ENCODE measurements around the gene SSBP3.
"Not testable (repeated sequence)": the region's sequence is repeated elsewhere in the genome, so short reads cannot be mapped to it uniquely, and the experiment has no call there.

SSBP3 gene

DNA sequence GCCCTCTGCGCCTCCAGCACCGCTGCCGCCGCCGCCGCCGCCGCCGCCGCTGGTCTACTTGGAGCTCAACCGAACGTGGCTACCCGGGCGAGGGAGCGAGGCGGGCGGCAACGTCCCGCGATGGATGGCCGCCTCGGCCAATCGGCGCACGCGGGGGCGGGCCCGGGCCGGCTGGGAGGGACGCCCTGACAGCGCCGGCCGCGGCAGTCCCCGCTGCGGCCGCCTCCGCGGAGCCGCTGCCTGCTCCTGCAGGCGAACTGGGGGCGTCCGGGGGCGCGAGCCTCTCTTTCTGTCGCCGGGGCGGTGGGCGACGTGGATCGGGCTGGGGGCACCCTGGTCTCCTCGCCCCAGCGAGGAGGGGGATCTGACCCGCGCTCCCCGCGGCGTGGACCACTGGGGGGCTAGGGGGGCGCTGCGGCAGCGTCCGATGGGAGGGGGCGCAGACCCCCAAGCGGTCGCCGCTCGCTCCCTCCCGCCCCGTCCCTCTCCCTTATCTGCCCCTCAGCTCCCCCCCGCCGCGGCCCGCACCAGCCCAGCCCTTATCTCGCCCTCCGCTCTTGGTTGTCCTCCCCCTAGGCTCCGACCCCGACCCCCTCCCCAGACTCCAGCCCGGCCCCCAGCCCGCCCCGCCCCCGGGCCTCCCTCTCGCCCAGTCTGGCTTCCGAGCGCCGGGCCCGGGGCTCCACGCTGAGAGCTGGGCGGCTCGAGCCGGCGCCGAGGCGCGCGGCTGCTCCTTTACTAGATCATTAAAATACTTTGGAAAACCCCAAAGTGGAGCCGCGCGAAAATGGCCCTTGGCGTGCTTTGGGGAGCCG lies at the start of gene SSBP3:
TSS of gene SSBP3 (minus strand) at position 56 of the 815 bp plus-strand sequence.
- Histone ChIP-seq H3K36me3 (ENCODE audit: insufficient read depth, low read length) (no peaks in the 10 kb centered on the region; the same call in 1 of the 2 replicates), H3K4me3 (ENCODE audit: low read depth, low read length) (peak within 1 kb of the TSS; percentile 93), H3K4me1 (ENCODE audit: control insufficient read depth, insufficient read depth, low read length, unreplicated experiment) (peaks cover 33% of the 10 kb centered on the region), H2AFZ (ENCODE audit: low read length, unreplicated experiment) (peak within 1 kb of the TSS; percentile 97), H3K27me3 (ENCODE audit: insufficient read depth, low read length) (no peaks in the 10 kb centered on the region), H3K79me2 (ENCODE audit: control insufficient read depth, insufficient read depth, low read length, unreplicated experiment) (no peaks in the 10 kb centered on the region), H3K27ac (ENCODE audit: low read depth, low read length) (peak within 1 kb of the TSS; percentile 56)

GRCh38 chr1:54453509-54453908 lies 47.3 kb upstream of the SSBP3 start:
- Histone ChIP-seq H3K27ac (ENCODE audit: low read depth, low read length) (no peak overlapping the region), H3K4me1 (ENCODE audit: control insufficient read depth, insufficient read depth, low read length, unreplicated experiment) (no peaks in the 10 kb centered on the region), H2AFZ (ENCODE audit: low read length, unreplicated experiment) (no peak overlapping the region), H3K36me3 (ENCODE audit: insufficient read depth, low read length) (no peaks in the 10 kb centered on the region), H3K4me3 (ENCODE audit: low read depth, low read length) (no peak overlapping the region), H3K27me3 (ENCODE audit: insufficient read depth, low read length) (no peaks in the 10 kb centered on the region), H3K79me2 (ENCODE audit: control insufficient read depth, insufficient read depth, low read length, unreplicated experiment) (no peaks in the 10 kb centered on the region)

- Histone ChIP-seq H3K4me3 (ENCODE audit: low read depth, low read length) (no peak overlapping the region), H2AFZ (ENCODE audit: low read length, unreplicated experiment) (no peak overlapping the region), H3K4me1 (ENCODE audit: control insufficient read depth, insufficient read depth, low read length, unreplicated experiment) (no peaks in the 10 kb centered on the region), H3K27ac (ENCODE audit: low read depth, low read length) (no peak overlapping the region), H3K27me3 (ENCODE audit: insufficient read depth, low read length) (no peaks in the 10 kb centered on the region), H3K79me2 (ENCODE audit: control insufficient read depth, insufficient read depth, low read length, unreplicated experiment) (no peaks in the 10 kb centered on the region), H3K36me3 (ENCODE audit: insufficient read depth, low read length) (no peaks in the 10 kb centered on the region)
Measured at GRCh38 chr1:54453022-54453421, 46.8 kb upstream of the SSBP3 start.

GRCh38 chr1:54449431-54449830 lies 43.2 kb upstream of the SSBP3 start:
- H3K27ac ChIP-seq (ENCODE audit: low read depth, low read length); H3K79me2 ChIP-seq (ENCODE audit: control insufficient read depth, insufficient read depth, low read length, unreplicated experiment); H2AFZ ChIP-seq (ENCODE audit: low read length, unreplicated experiment); H3K27me3 ChIP-seq (ENCODE audit: insufficient read depth, low read length); H3K4me1 ChIP-seq (ENCODE audit: control insufficient read depth, insufficient read depth, low read length, unreplicated experiment); H3K4me3 ChIP-seq (ENCODE audit: low read depth, low read length); H3K36me3 ChIP-seq (ENCODE audit: insufficient read depth, low read length): not testable (repeated sequence)

- H3K4me3 ChIP-seq (ENCODE audit: low read depth, low read length); H3K27ac ChIP-seq (ENCODE audit: low read depth, low read length); H3K4me1 ChIP-seq (ENCODE audit: control insufficient read depth, insufficient read depth, low read length, unreplicated experiment); H3K79me2 ChIP-seq (ENCODE audit: control insufficient read depth, insufficient read depth, low read length, unreplicated experiment); H3K36me3 ChIP-seq (ENCODE audit: insufficient read depth, low read length); H2AFZ ChIP-seq (ENCODE audit: low read length, unreplicated experiment); H3K27me3 ChIP-seq (ENCODE audit: insufficient read depth, low read length): not testable (repeated sequence)
Measured at GRCh38 chr1:54448801-54449200, 42.6 kb upstream of the SSBP3 start.

DNA sequence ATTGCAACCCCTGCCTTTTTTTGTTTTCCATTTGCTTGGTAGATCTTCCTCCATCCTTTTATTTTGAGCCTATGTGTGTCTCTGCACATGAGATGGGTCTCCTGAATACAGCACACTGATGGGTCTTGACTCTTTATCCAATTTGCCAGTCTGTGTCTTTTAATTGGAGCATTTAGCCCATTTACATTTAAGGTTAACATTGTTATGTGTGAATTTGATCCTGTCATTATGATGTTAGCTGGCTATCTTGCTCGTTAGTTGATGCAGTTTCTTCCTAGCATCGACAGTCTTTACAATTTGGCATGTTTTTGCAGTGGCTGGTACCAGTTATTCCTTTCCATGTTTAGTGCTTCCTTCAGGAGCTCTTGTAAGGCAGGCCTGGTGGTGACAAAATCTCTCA lies 40.9 kb upstream of the SSBP3 start:
- H3K27ac ChIP-seq (ENCODE audit: low read depth, low read length); H3K79me2 ChIP-seq (ENCODE audit: control insufficient read depth, insufficient read depth, low read length, unreplicated experiment): not testable (repeated sequence)

GRCh38 chr1:54442185-54442584 lies 36.0 kb upstream of the SSBP3 start:
- H3K36me3 ChIP-seq (ENCODE audit: insufficient read depth, low read length): no peaks in the 10 kb centered on the region
- no peak overlapping the region for H2AFZ ChIP-seq (ENCODE audit: low read length, unreplicated experiment)
- H3K27me3 ChIP-seq (ENCODE audit: insufficient read depth, low read length): no peaks in the 10 kb centered on the region
- no peaks in the 10 kb centered on the region for H3K4me1 ChIP-seq (ENCODE audit: control insufficient read depth, insufficient read depth, low read length, unreplicated experiment)
- no peaks in the 10 kb centered on the region for H3K79me2 ChIP-seq (ENCODE audit: control insufficient read depth, insufficient read depth, low read length, unreplicated experiment)
- no peak overlapping the region for H3K4me3 ChIP-seq (ENCODE audit: low read depth, low read length)
- H3K27ac ChIP-seq (ENCODE audit: low read depth, low read length): no peak overlapping the region

More for the DNA sequence above, 40.9 kb upstream of the SSBP3 start:
- H2AFZ ChIP-seq (ENCODE audit: low read length, unreplicated experiment); H3K27me3 ChIP-seq (ENCODE audit: insufficient read depth, low read length); H3K4me3 ChIP-seq (ENCODE audit: low read depth, low read length); H3K36me3 ChIP-seq (ENCODE audit: insufficient read depth, low read length); H3K4me1 ChIP-seq (ENCODE audit: control insufficient read depth, insufficient read depth, low read length, unreplicated experiment): not testable (repeated sequence)

DNA sequence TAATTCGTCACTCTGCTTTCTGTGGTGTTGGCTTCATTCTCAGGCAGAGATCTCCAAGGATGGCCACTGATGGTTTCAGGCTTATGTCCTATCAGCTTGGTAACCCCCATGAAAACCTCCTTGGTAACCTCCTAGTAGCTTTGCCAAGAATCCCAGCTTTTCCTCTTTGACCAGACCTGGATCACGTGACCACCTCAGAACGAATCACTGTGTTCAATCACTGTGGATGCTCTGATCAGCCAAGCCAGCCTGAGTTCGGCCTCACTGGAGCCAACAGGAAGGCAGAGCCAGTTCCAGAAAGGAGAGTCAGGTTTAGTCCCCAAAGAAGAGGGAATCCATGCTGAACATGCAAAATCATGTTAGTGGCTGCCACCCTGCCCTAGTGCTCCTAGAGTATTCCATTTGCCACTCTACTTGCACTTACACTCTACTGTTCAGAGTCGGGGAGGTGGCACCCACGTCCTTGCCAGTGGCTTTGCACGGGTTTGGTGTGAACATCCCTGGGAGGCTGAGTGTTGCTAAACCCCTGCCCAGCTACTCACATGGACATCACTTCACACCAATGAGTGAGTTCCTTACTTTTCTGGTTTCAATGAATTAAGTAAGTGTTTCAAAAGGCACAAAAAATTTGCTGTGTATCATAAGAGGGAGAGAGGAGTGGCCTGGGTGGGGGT lies 33.5 kb upstream of the SSBP3 start:
- Histone ChIP-seq H3K4me3 (ENCODE audit: low read depth, low read length) (no peak overlapping the region), H3K36me3 (ENCODE audit: insufficient read depth, low read length) (no peaks in the 10 kb centered on the region), H3K27me3 (ENCODE audit: insufficient read depth, low read length) (no peaks in the 10 kb centered on the region), H3K4me1 (ENCODE audit: control insufficient read depth, insufficient read depth, low read length, unreplicated experiment) (no peaks in the 10 kb centered on the region), H3K27ac (ENCODE audit: low read depth, low read length) (no peak overlapping the region), H3K79me2 (ENCODE audit: control insufficient read depth, insufficient read depth, low read length, unreplicated experiment) (no peaks in the 10 kb centered on the region), H2AFZ (ENCODE audit: low read length, unreplicated experiment) (no peak overlapping the region)

- H3K36me3 ChIP-seq (ENCODE audit: insufficient read depth, low read length): no peaks in the 10 kb centered on the region
- H3K27ac ChIP-seq (ENCODE audit: low read depth, low read length): no peak overlapping the region
- H3K79me2 ChIP-seq (ENCODE audit: control insufficient read depth, insufficient read depth, low read length, unreplicated experiment): no peaks in the 10 kb centered on the region
- H2AFZ ChIP-seq (ENCODE audit: low read length, unreplicated experiment): no peak overlapping the region
- H3K4me1 ChIP-seq (ENCODE audit: control insufficient read depth, insufficient read depth, low read length, unreplicated experiment): no peaks in the 10 kb centered on the region
- no peak overlapping the region for H3K4me3 ChIP-seq (ENCODE audit: low read depth, low read length)
- no peaks in the 10 kb centered on the region for H3K27me3 ChIP-seq (ENCODE audit: insufficient read depth, low read length)
Measured at GRCh38 chr1:54437783-54438182, 31.6 kb upstream of the SSBP3 start.

DNA sequence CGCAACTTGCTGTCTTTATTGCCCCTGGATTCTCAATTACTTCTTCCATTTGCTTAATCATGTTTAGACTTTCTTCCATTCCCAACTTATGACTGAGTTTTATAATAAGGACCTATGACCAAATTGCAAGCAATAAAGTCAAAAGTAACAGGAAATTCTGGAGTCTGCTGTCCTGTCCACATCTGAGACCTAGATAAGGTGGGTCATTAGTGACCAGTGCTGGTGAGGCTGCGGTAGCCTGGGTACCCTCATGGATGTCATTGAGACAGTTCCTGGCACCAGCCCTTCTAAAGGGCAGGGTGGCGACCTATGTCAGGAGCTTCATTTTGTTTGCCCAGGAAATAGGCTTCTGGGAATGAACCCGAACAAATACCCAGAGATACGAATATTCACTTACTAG lies 30.6 kb upstream of the SSBP3 start:
- no peaks in the 10 kb centered on the region for H3K27me3 ChIP-seq (ENCODE audit: insufficient read depth, low read length)
- no peak overlapping the region for H3K4me3 ChIP-seq (ENCODE audit: low read depth, low read length)
- no peaks in the 10 kb centered on the region for H3K79me2 ChIP-seq (ENCODE audit: control insufficient read depth, insufficient read depth, low read length, unreplicated experiment)
- no peak overlapping the region for H2AFZ ChIP-seq (ENCODE audit: low read length, unreplicated experiment)
- H3K36me3 ChIP-seq (ENCODE audit: insufficient read depth, low read length): no peaks in the 10 kb centered on the region
- H3K27ac ChIP-seq (ENCODE audit: low read depth, low read length): no peak overlapping the region
- H3K4me1 ChIP-seq (ENCODE audit: control insufficient read depth, insufficient read depth, low read length, unreplicated experiment): no peaks in the 10 kb centered on the region

DNA sequence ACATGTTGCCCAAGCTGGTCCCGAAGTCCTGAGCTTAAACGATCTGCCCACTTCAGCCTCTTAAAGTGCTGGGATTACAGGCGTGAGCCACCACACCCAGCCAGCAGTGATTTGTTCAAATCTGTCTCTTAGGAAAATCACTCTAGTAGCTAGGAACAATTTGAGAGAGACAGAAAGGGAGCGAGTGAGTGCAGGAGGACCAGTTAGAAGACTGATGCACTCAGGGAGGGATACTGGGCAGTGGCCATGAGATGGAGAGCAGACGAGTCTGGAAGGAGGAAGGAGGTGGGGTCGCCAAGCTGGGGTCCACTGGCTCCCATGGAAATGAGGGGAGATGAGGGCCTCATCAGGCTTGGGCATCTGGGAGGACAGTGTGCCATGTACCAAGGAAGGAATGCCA lies 23.6 kb upstream of the SSBP3 start:
- Histone ChIP-seq H3K36me3 (ENCODE audit: insufficient read depth, low read length) (no peaks in the 10 kb centered on the region), H3K79me2 (ENCODE audit: control insufficient read depth, insufficient read depth, low read length, unreplicated experiment) (no peaks in the 10 kb centered on the region), H3K27me3 (ENCODE audit: insufficient read depth, low read length) (no peaks in the 10 kb centered on the region), H3K4me1 (ENCODE audit: control insufficient read depth, insufficient read depth, low read length, unreplicated experiment) (no peaks in the 10 kb centered on the region), H3K4me3 (ENCODE audit: low read depth, low read length) (no peak overlapping the region), H3K27ac (ENCODE audit: low read depth, low read length) (no peak overlapping the region), H2AFZ (ENCODE audit: low read length, unreplicated experiment) (no peak overlapping the region)
